Thyroid gland (tissue), 4 donors: Measurements from ENCODE around the gene GGA3.

Experiments used
- CTCF ChIP-seq, 6 experiments: fragments of 200-600 bp in 3 of 6; fragments of 450-650 bp in 3 of 6; sonication (generic) in 3 of 6; IDR thresholded peaks; one replicate each; pipeline ENCODE4 v1.5.1; 2016 to 2019; ENCODE audit warnings: antibody characterized with exemption in 6 of 6, mild to moderate bottlenecking in 2 of 6, inconsistent platforms in 1 of 6, moderate library complexity in 1 of 6
- POLR2A ChIP-seq, 2 donors: fragments of 450-650 bp; IDR thresholded peaks; one replicate each; pipeline ENCODE4 v1.6.1; 2017; ENCODE audit warnings: antibody characterized with exemption in 2 of 2, mild to moderate bottlenecking in 2 of 2, moderate library complexity in 1 of 2

- TF ChIP-seq CTCF (IDR thresholded peaks at IDR 0.05) (no peak), POLR2A (IDR thresholded peaks at IDR 0.05) (no peak)
Observed at GRCh38 chr17:75288770-75289114, 27.3 kb upstream of the GGA3 start.
